ENCODE measurements around the gene TXNDC16. TPM values are rescaled to one million over a fixed set of nuclear protein-coding genes. Genes with fewer than 3 reads are reported as not detected.

The TXNDC16 gene
- total RNA-seq, 1 donor from 2014 or later: 5.9 TPM

DNA sequence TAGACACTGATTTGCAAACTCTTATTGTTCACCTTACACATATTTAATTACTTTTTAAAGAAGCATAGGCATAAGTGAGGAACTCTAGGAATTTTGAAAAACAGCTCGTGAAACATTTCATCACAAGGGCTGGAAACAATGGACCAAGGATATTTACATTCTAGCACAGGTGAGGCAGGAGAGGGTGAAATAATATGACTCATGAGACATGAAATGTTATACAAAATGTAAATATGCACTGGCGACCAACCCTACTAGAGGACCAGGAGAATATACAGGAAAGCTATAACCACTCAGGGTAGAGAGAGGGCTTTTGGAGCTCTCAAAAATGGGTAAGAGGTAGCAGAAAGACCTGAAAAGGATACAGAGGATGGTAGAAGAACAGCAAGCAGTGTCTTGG is 122.9 kb downstream of the TXNDC16 start:
- TF ChIP-seq, protein P1, sequence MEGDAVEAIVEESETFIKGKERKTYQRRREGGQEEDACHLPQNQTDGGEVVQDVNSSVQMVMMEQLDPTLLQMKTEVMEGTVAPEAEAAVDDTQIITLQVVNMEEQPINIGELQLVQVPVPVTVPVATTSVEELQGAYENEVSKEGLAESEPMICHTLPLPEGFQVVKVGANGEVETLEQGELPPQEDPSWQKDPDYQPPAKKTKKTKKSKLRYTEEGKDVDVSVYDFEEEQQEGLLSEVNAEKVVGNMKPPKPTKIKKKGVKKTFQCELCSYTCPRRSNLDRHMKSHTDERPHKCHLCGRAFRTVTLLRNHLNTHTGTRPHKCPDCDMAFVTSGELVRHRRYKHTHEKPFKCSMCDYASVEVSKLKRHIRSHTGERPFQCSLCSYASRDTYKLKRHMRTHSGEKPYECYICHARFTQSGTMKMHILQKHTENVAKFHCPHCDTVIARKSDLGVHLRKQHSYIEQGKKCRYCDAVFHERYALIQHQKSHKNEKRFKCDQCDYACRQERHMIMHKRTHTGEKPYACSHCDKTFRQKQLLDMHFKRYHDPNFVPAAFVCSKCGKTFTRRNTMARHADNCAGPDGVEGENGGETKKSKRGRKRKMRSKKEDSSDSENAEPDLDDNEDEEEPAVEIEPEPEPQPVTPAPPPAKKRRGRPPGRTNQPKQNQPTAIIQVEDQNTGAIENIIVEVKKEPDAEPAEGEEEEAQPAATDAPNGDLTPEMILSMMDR (IDR thresholded peaks at IDR 0.05): no peak
- Histone ChIP-seq H3K4me1 (no peaks in the 10 kb centered on the region), H3K36me3 (no peaks in the 10 kb centered on the region), H3K27me3 (no peaks in the 10 kb centered on the region), H3K4me3 (no peak overlapping the region), H3K27ac (no peak overlapping the region), H3K9me3 (no peaks in the 10 kb centered on the region)
- no peak for DNase-seq (ENCODE audit: extremely low spot score in 2 of 2)
- intact Hi-C loops (cut with DNase I): no loop called here

DNA sequence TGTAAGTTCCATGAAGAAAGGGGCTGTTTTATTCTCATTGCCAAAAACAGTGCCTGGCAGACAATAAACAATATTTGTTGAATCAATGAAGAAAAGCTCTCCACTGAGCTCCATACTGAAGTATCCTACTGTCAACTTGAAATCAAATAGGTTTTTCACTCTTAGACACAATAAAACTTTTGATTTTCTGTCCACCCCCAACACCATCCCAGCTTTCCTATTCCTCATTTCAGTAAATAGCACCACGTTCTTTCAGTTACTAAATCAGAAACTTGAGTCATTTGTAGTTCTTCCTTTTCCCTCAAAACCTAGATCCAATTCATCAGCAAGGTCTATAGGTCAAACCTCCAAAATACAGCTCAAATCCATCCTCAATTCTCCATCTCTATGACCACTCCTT is 124.8 kb downstream of the TXNDC16 start:
- H3K36me3 ChIP-seq: no peaks in the 10 kb centered on the region
- H3K27me3 ChIP-seq: no peaks in the 10 kb centered on the region
- DNase-seq (ENCODE audit: extremely low spot score in 2 of 2): no peak
- H3K4me1 ChIP-seq: no peaks in the 10 kb centered on the region
- intact Hi-C loops (cut with DNase I): no loop called here
- no peak for TF ChIP-seq POLR2AphosphoS5 (IDR thresholded peaks at IDR 0.05; ENCODE audit: insufficient read depth in 1 of 2, low read depth in 1 of 2)
- H3K9me3 ChIP-seq: no peaks in the 10 kb centered on the region
- no peak overlapping the region for H3K4me3 ChIP-seq
- no peak overlapping the region for H3K27ac ChIP-seq

DNA sequence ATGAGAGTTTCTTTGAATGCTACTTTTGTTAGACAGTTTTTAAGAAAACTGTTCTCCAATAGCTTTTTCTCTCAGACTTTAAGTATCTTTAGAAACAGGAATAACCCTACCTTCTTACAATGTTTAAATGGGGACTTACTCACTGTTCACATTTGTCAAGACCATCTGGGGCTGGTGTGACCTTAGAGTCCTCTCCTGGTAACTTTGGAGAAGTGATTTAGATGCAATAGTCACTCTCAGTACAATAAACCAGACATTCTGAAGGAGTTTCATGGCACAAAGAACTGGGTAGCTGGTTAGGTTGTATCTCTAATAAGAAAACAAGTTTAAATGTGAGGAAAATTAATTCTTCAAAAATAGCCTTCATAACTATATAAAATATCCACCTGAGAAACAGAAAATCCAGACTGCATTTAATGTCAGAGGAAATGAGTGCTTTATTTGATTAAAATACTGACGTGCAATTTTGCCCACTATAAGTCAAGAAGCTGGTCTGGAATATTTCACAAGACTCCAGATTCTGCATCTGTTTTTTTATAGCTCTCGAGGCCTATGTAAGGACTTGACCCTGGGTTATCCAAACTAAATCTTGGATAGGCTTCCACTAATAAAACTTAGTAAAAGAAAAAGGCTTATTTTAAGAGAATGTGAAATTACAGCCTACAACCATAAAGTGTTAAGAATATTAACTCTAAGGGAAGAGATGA is 129.5 kb downstream of the TXNDC16 start:
- no peaks in the 10 kb centered on the region for H3K9me3 ChIP-seq
- H3K27me3 ChIP-seq: no peaks in the 10 kb centered on the region
- H3K27ac ChIP-seq: no peak overlapping the region
- intact Hi-C loops (cut with DNase I): no loop called here
- H3K36me3 ChIP-seq: no peaks in the 10 kb centered on the region
- no peaks in the 10 kb centered on the region for H3K4me1 ChIP-seq
- H3K4me3 ChIP-seq: no peak overlapping the region
- DNase-seq (ENCODE audit: extremely low spot score in 2 of 2): no peak
- no peak for TF ChIP-seq POLR2AphosphoS5 (IDR thresholded peaks at IDR 0.05; ENCODE audit: insufficient read depth in 1 of 2, low read depth in 1 of 2)

DNA sequence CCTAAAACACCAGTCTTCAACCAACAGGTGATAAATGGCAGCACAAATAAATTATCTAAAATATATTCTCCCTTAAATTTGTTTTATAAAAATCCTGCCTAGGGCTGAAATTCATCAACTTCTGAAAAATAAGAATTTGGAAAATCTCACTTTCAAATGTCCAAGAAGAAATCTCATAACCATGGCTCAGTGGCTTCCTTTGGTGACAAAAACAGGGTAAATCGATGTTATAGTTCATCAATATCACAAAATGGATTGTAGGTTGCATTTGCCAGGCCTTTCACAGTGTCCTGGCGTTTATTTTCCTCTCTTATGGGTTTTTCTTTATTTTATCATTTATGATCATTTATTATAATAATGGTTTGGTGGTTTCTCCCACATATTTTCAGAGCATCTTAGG is 135.2 kb downstream of the TXNDC16 start:
- TF ChIP-seq, protein P1 (IDR thresholded peaks at IDR 0.05): no peak
- no peak for TF ChIP-seq POLR2A (IDR thresholded peaks at IDR 0.05)
- TF ChIP-seq POLR2AphosphoS5 (IDR thresholded peaks at IDR 0.05; ENCODE audit: insufficient read depth in 1 of 2, low read depth in 1 of 2): no peak
- intact Hi-C loops (cut with DNase I): no loop called here
- no peak for DNase-seq (ENCODE audit: extremely low spot score in 2 of 2)

DNA sequence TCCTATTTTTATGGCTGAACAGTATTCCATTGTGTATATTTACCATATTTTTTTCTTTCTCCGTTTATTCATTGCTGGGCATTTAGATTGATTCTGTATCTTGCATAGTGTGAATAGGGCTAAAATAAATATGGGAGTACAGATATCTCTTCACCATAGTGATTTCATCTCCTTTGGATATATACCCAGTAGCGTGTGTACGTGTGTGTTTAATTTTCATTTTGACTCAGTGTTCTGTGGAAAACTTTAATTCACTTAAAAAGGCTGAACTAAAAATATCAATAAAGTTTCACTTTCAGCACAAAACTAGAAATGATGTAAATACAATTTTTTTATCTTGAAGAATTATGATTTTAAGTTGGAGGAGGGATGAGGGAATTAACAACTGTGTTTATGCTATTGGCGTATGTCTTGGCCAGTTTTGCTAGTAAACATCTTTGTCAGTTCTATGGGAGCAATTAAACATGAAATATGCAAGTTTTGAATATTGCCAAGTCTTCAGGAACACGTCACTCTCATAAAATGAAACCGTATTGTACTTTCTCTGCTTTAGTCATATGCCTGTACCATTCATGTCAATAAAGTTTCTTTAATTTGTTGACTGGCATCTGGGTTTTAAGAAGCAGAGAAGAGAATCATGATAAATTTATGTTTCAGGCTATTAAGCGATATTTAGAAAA is 138.4 kb downstream of the TXNDC16 start:
- H3K27me3 ChIP-seq: no peaks in the 10 kb centered on the region
- H3K27ac ChIP-seq: no peak overlapping the region
- peak in 1 of 2 donors; percentile 39 for TF ChIP-seq POLR2AphosphoS5 (IDR thresholded peaks at IDR 0.05; ENCODE audit: insufficient read depth in 1 of 2, low read depth in 1 of 2)
- TF ChIP-seq POLR2A (IDR thresholded peaks at IDR 0.05): no peak
- TF ChIP-seq, protein P1 (IDR thresholded peaks at IDR 0.05): no peak
- peak overlapping the region in 1 of 2 donors; percentile 25 for H3K4me3 ChIP-seq
- H3K9me3 ChIP-seq: no peaks in the 10 kb centered on the region
- intact Hi-C loops (cut with DNase I): no loop called here
- H3K4me1 ChIP-seq: peaks cover 7% of the 10 kb centered on the region
- no peaks in the 10 kb centered on the region for H3K36me3 ChIP-seq
- DNase-seq (ENCODE audit: extremely low spot score in 2 of 2): no peak

More for the DNA sequence above, 135.2 kb downstream of the TXNDC16 start:
- Histone ChIP-seq H3K4me1 (peaks cover 7% of the 10 kb centered on the region), H3K9me3 (no peaks in the 10 kb centered on the region), H3K27ac (no peak overlapping the region), H3K4me3 (no peak overlapping the region), H3K36me3 (no peaks in the 10 kb centered on the region), H3K27me3 (no peaks in the 10 kb centered on the region)

DNA sequence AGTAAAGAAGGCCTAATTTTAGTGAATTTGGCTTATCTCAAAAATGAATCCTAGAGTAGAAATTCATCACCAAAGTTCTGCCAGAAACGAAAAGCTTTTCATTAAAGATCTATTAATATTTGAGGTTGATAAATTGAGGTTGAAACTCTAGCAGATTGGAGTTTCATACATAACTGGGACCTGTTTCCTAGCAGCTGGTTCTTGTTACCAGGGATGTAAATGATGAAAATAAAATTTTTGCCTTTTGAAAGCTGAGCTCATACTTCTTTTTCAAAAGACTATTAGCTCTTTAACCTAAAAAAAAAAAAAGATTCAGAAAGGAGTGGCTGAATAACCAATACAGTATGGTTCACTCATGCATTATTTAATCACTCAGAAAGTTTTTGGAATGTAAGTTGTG is 139.9 kb downstream of the TXNDC16 start:
- TF ChIP-seq POLR2AphosphoS5 (IDR thresholded peaks at IDR 0.05; ENCODE audit: insufficient read depth in 1 of 2, low read depth in 1 of 2) (no peak), POLR2A (IDR thresholded peaks at IDR 0.05) (no peak)
- TF ChIP-seq, protein P1 (IDR thresholded peaks at IDR 0.05): no peak
- no peaks in the 10 kb centered on the region for H3K27me3 ChIP-seq
- peaks cover 7% of the 10 kb centered on the region for H3K4me1 ChIP-seq
- H3K36me3 ChIP-seq: no peaks in the 10 kb centered on the region
- DNase-seq (ENCODE audit: extremely low spot score in 2 of 2): no peak
- intact Hi-C loops (cut with DNase I): no loop called here
- H3K9me3 ChIP-seq: no peaks in the 10 kb centered on the region
- no peak overlapping the region for H3K27ac ChIP-seq
- H3K4me3 ChIP-seq: no peak overlapping the region
